HG02970 (cell line): ENCODE data around the gene ZNF507.

Experiments
- ATAC-seq: cut with Tn5 transposase; IDR thresholded peaks from one replicate; pipeline ENCODE4 v1.9.1; 2021; ENCODE audit warnings: mild to moderate bottlenecking, moderate library complexity, moderate number of reproducible peaks; ENCODE audit not compliant: unreplicated experiment, low FRiP score

ZNF507 gene

DNA sequence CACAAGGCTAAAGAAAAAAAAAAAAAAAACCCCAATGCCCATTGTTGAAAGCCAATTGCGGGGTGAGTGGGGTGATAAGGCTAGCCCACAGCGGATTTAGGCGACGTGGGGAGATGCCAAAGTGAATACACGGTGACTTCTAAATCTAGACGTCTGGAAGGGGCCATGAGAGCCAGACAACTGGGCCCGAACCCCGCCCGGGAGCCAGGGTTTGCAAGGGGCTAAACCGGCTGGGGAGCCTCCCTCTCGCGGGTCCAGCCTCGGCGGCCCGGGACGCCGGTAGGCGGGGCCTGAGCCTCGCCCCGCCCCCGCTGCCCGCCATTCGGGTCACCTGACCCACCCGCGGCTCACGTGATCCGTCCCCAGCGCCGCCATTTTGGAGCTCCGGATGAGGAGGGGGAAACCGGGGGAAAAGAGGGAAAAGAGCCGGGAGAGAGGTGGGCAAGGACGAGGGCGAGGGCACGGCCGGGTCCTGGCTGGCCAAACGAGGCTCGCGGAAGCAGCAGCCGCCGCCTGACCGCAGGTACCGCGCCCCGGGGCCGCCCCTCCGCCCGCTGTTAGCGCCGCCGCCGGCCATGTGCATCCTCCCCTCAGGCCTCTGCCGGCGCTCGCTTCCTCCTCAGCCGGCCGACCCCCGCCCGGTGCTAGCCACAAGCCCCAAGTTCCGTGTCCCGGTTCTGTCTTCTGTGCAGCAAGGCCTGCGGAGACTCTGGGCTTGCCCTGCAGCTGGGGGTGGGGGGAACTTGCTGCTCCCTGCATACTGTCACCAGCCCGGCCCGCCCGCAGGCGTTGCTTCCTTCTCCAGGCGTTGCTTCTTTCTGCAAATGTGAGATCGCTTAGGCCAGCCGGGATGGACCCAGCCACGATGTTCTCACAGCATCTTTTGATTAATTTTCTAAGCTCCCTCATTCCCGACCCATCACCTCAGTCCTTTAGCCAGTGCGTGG lies at the start of gene ZNF507:
TSS of gene ZNF507 (plus strand) at position 350 of the 947 bp plus-strand sequence. CDS start 7,221 bp downstream, outside the sequence.
- peak; percentile 83 for ATAC-seq

DNA sequence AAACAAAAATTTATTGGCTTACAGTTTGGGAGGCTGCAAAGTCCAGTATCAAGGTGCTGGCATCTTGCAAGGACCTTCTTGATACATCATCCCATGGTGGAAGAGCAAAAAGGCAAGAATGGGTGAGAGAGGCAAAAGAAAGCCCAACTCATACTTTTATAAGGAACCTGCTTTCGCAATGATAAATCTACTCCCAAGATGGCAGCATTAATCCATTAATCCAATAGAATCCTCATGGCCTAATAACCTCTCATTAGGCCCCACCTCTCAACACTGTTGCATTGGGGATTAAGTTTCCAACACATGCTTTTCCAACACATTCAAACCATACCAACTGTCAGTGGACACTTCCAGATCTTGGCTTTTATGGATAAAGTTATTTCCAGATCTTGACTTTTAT lies 48.7 kb upstream of the ZNF507 start:
- ATAC-seq, result no peak

DNA sequence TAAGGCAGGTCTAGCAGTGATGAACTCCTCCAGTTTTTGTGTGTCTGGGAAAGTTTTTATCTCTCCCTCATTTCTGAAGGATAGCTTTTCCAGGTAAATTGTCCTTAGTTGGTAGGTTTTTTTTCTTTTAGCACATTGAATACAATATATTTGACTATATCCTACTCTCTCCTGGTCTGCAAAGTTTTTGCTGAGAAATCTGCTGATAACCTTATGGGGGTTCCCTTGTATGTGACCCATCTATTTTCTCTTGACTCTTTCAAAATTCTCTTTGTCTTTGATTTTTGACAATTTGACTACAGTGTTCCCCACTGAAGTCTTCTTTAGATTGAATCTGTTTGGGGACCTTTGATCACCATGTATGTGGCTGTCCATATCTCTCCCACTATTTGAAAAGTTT lies 42.6 kb upstream of the ZNF507 start:
- no peak for ATAC-seq

DNA sequence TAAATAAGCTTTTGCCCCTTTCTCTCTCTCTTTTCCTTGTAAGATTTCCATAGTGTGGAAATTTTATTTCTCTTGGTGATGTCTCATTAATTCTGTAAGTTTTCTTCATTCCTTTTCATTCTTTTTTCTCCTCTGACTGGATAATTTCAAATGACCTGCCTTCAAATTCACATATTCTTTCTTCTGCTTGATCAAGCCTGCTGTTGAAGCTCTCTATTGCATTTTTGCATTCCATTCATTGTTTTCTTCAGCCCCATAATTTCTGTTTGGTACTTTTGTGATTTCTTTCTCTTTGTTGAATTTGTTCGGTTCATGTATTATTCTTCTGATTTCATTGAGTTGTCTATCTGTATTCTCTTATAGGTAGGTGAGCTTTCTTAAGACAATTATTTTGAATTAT lies 42.2 kb upstream of the ZNF507 start:
- no peak for ATAC-seq

DNA sequence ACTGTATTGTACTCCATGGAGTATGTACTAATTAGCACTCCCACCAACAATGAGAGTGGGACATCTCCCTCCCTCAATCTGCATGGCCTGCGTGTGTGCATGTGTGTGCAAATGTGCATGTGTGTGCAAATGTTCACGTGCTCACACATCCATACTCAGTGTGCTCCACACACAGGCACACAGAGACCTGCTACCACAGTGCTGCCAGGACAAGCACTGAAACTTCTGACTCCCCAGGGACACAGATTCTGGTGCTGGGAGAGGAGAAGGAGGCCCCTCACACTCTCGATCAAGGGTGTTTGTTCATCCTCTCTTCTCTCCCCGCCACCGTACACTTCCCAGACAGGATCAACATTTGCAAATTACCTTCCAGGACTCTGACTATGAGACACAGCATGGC lies 37.8 kb upstream of the ZNF507 start:
- no peak for ATAC-seq

DNA sequence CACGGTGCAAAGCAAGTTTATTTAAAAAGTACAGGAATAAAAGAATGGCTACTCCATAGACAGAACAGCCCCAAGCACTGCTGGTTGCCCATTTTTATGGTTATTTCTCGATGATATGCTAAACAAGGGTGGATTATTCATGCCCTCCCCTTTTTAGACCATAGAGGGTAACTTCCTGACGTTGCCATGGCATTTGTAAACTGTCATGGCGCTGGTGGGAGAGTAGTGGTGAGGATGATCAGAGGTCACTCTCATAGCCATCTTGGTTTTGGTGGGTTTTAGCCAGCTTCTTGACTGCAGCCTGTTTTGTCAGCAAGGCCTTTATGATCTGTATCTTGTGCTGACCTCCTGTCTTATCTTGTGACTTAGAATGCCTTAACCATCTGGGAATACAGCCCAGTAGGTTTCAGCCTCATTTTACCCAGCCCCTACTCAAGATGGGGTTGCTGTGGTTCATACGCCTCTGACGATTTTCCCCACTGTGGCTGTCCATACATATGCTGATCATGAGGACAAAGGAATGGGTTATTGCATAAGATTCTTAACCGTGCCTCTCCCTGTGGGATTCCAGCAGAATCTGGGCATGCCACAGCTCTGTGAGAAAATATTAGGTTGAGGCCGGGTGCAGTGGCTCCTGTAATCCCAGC lies 36.9 kb upstream of the ZNF507 start:
- no peak for ATAC-seq

DNA sequence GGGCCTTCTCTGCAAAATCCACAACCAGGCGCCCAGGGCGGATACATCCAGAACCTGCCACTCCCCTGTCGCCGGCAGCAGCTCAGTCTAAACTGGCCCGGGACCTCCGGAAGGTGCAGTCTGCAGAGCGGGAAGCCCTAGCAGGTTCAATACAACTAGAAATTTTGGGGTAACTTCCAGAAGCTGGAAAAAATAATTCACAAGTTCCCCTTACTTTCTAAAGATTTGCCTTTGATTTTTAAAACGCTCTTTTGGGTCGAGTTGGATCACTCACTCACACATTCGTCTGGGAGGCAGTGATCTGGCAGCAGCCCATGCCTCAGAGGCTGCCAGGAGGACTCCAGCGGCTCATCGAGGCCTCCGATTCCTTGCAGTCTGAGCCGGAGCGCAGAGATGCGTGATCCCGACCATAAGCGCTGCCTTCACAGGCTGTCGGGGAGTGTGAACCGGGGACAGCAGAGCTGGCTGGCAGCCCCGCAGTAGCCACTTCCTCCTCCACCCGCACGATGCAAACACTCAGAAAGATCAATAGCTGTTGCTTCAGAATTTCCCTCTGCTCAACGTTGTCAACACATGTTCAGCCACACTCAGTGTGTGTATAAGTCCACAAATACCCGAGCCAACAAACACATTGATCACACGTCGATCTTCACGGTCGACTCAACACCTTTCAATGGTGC lies 35.6 kb upstream of the ZNF507 start:
- no peak for ATAC-seq

DNA sequence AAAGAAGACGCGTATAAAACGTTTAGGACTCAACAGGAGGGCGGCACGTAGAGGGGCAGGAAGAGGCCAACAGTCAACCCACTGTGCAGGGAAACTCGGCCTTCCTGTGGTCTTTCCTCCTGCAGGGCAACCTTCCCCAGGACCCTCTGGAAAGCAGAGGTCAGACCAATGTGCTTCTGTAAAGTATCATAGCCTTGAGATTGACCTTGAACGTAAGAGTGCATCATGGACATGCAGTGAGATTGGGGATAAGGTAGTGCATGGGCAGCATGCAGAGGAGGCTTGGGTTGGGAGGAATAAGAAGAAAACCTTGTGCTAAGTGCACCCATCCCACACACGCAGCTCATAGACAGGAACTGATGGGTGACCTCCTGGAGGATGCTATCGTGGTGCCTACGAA lies 34.0 kb upstream of the ZNF507 start:
- ATAC-seq, result no peak

DNA sequence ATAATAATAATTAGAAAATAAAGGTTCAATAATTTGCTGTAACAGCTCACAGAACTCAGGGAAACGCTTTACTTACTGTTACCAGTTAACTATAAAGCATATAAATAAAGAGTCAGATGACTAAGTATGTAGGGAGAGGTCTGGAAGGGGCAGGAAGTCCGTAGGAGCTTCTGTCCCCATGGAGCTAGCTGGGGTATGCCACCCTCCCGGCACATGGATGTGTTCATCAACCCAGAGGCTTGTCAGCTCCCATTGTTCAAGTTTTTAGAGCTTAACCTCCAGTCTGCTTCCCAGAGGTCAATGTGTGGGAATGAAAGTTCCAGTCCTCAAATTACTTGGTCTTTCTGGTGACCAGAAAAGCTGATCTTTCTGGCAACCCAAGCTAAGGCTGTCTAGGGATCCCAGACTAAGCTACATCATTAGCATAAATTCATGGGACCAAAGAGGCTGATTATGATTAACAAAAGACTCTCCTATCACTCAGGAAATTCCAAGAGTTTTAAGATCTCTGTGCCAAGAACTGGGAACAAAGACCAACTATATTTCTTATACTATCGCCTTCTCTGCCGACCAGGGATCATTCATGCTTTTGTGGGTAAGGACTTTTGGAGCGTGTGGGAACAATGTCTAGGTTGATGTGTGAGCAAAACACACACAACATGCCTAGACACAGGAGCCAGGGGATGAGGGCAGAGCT lies 31.7 kb upstream of the ZNF507 start:
- ATAC-seq, result no peak

DNA sequence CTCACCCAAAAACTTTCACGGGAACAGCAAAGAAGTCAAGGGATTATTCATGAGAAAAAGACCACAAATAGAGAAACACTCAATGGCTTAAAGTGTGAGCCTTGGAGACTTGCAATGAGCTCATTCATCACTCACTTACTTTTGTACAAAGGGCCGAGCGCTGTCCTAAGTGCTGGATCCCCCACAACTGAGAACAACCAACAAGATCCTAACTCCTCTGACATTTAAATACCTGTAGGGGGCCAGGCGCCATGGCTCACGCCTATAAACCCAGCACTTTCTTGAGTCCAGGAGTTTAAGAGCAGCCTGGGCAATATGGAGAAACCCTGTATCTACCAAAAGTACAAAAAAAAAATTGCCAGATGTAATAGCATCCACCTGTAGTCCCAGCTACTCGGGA lies 29.4 kb upstream of the ZNF507 start:
- ATAC-seq, result no peak

DNA sequence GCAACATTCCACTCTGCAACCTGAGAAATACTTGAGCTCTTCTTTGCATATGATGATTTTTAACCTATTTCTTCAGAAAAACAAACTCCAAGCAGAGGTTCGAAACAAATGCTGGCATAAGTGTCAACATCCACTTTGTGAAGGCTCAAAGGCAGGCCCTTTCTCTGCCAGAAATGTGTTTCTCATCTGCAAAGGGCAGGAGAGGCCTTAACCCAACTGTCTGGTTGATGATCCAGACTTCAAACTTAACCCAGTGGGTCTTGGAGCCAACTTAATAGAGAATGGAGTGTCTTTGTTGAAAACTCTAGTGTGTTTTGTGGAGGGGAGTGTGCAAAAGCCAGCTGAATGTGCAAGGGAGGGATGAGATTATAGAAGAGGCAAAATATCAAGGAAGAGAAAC lies 28.3 kb upstream of the ZNF507 start:
- no peak for ATAC-seq

DNA sequence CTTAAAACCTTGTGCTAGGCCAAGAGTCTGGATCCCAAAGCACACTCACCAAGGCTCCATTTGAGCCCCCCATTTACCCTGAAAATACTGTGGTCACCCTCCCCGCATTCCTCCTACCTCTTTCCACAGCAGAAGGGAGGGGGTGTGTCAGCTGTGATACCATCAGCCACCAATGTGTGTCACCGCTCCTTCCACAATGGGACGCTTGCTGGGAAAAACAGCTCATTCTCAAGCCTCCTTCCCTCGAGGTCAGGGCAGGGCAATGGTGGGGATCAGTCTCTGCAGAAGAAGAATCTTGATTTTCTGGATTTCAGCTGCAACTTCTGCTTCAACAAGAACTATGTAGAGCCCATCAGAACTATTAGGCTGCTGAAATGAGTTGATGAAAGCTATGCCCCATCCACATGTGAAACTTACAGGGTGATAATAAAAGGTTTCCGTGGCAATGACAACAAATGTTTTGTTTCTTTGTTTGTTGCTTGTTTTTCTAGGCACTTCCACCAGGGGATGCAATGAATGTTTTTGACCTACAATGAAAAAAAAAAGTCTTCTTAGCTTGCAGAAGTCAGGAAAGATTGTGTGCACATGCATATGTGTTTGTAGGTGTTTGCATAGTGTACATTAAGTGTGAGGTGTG lies 26.4 kb upstream of the ZNF507 start:
- ATAC-seq, result no peak

DNA sequence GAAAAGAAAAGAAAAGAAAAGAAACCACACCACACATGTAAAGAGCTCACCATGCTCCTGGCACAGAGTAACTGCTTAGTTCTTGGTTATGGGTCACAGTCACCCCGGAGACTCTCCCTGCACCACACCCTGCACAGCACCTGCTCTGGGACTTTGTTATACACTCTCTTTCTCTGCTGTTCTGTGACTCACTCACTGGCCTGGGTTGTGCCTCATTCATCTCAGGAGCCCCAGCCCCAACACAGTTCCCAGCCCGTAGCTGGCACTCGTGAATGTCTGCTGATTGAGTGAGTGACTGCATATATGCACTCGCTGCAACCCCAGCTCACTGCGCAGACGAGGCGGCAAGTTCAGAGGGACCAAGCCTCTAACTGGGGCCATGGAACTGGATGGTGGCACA lies 22.9 kb upstream of the ZNF507 start:
- no peak for ATAC-seq

DNA sequence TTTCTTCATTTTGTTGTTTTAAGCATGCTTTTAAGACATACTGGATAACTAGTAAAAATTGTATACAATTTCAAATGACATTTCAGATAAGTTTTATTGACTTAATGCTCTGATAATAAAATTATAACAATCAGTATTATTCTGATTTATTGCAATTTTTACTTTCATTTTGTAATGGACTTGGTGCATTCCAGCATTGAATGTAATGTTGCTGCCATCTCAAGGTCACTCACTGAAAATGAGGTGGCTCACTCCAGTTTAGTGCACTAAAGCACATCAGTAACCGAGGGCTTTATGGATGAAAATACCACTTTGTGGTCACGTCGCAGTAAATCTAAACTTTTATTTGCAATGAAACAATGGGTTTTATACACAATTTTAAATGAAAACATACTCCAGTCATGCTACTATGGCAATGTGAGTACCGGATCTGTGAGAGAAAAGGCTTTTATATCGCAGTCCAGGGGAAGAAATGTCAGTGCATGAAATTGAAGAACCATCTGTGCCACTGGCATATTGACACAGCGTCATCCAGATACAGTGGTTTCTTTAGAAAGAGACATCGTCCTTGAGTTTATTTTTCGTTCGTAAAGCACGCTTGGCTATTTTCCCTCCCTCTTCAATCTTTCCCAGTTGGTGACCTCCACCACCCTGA lies 20.7 kb upstream of the ZNF507 start:
- ATAC-seq, result no peak

DNA sequence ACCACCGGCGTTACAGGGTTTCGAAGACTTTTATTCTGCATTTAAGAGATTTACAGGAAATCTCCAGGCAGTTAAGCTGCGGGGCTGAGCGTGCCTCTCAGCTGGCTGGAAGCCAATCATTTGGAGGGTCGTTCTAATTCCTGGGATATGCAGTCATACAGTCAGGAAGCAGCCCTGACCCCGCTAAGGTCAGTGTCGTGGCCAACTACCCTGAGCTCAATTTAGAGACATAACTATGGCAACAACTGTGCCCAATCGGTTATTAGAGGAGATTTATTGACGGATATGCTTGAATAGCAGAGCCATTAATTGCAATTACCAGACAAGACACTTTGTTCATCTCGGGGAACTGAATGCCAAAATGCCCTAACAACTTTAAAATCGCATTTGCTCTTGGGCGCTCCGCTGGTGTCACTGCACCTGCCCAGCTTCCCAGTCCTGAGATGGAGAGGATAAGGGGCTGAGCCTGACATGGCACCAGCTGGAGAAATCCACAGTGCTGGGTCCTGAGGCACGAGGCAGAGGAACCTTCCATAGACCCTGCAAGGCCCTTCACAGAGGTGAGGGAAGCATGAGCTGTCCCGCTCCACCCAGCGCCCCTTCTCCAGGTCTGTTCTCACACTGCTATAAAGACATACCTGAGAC lies 15.1 kb upstream of the ZNF507 start:
- ATAC-seq, result no peak

DNA sequence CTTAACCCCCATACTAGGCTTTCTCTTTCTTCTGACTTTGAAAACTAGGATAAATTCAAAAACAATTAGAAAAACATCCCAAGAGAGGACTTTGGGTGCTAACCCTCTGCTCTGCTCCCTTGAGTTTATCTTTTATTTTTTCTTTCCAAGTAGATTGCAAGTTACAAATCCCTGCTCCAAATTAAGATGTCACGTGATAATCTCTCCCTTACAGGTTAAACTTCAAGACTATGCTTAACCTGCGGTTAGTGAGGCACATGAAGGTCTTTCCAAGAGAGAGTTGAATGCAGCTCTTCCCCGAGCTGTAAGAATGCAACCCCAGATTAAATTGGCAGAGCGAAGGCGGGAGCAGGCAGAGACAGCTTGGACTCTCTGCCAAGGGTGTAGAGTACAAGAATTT lies 12.2 kb upstream of the ZNF507 start:
- ATAC-seq, result no peak

DNA sequence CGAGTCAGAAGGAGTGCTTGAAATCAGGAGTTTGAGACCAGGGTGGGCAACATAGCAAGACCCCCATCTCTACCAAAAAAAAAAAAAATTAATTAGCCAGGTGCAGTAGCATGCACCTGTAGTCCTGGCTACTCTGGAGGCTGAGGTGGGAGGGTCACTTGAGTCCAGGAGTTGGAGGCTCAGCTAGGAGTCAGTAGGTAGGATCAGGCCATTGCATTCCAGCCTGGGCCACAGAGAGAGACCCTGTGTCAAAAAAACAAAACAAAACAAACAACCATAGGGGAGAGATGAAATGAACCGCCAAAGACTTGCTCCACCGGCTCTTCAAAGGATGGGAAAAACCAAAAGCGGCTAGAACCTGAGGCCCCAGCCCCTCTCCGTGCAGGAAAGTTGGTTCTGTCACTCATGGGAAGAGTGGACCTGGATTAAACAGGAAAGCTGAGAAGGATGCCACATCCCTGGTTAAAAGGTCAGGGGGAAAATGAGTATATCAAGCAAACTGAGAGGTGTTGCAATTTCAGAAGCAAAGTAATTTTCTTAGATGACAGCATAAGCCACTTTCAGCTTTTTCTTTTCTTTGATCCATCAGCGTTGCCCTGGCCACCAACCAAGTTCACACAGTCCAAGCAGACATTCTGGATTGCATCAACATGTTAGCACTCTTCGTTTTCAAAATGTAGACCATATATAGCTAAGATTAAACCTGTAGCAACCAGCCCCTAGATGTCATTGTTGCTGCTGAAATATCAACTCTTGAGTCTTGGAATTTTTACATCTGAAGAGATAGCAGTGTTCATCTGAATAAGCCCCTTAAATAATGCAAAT lies 8.9 kb upstream of the ZNF507 start:
- ATAC-seq, result no peak

DNA sequence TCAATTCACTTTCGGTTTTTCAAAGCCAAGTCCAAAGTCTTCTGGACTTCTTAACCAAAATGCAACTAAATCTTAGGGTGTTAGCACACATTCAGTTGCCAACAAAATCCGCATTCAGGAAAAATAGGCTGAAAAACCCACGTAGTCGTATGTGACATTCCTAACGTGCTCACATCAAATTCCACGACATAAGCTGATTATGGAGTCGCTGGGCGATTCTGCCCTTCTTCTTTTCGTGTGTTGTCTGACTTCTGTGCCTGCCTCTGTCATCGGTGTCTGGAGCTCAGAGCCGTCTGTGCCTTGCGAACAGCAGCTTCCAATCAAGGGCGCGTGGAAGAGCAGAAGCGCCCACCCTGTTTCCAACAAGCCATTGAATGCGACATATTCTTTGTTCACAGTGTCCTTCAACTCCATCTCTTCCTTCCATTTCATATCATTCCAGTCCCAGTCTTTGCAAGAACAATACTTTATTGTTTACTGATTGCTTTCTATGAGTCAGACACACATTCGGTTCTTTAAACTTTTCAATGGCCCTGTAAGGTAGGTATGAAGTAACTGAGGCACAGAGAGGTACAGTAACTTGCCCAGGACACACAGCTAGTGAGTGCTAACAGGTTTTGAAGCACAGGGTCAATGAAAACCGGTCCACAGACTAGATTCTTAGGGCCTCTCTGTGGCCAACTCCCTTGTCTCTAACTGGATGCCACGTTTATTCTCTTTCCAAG lies 8.2 kb upstream of the ZNF507 start:
- no peak for ATAC-seq
